GM19099 (cell line): ENCODE measurements around the gene EXT2.

Experiments
- POLR2A ChIP-seq: IDR thresholded peaks from 3 replicates; pipeline ENCODE4 v1.6.1; 2011; ENCODE audit warnings: low read depth; ENCODE audit not compliant: insufficient read length; ENCODE audit errors: extremely low read depth

EXT2 gene

DNA sequence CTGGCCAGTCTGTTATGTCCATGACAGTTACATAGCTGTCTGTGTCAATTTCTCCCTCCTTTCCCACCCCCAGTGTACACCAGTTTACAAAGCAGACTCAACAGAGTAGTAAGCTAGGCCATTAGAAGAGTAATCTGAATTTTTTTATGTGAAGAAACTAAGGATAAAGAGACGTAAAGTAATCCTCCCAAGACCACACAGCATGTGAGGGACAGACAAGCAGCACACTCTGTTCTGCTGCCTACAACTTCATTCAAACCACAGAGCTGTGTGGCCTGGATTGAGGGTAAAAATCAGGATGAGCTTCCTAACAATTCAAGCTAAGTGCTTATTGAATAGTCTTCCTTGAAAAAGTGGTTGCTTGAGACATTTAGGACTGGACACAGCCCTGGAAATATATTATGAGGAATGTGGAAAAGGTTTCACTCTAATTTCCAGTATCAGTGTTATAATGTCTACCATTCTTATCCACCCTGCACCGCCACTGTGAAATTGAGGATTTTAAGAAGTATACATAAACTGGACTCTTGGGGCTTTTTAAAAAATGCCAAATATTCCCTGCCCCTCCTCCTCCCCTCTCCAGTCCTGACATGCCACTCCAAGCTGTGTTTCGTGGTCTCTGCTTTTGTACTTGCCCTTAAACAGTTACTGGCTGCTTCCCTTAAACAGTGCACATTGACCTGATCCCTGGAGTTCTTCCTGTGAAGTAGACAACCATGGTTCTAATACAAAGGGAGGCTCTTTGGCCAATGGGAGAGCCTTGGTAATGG is 40.9 kb downstream of the EXT2 start:
- TF ChIP-seq POLR2A = no peak

DNA sequence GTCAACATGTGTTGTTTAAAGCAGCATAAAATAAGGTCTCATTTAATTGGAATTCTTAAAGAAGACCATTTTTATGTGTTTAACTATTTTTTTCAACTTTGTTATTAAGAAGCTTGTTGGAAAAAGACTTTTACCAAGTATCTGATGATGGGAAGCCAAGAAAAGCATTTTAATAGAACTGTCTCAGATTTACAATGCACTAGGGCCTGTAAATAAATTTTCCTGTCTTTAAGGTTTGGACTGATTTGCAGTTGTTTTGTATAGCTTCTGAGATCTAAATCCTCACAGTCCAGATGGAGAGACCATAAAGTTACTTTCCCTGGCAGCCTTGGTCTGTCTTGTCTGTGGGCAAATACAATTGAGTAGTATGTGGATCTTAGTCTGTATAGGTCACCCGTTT is 41.6 kb downstream of the EXT2 start:
- no peak for TF ChIP-seq POLR2A

DNA sequence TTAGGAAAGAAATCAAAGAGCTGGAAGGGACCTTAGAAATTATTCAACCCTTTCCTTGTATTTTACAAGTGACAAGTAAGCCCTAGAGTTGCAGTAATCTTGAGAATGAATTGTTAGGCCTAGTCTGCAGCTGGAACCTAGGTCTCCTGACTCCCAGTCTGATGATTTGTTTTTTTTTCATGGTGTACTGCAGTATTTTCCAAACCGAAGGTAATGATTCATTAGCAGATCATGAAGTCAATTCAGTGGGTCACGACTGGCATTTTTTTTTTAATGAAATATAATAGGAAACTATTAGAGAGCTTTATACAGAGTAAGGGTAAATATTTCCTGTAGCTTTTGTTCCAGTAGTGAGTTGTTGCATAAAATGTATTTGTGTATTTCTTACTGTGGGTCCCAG is 42.8 kb downstream of the EXT2 start:
- TF ChIP-seq POLR2A = no peak

GRCh38 chr11:44138980-44139379 is 43.5 kb downstream of the EXT2 start:
- no peak for TF ChIP-seq POLR2A

DNA sequence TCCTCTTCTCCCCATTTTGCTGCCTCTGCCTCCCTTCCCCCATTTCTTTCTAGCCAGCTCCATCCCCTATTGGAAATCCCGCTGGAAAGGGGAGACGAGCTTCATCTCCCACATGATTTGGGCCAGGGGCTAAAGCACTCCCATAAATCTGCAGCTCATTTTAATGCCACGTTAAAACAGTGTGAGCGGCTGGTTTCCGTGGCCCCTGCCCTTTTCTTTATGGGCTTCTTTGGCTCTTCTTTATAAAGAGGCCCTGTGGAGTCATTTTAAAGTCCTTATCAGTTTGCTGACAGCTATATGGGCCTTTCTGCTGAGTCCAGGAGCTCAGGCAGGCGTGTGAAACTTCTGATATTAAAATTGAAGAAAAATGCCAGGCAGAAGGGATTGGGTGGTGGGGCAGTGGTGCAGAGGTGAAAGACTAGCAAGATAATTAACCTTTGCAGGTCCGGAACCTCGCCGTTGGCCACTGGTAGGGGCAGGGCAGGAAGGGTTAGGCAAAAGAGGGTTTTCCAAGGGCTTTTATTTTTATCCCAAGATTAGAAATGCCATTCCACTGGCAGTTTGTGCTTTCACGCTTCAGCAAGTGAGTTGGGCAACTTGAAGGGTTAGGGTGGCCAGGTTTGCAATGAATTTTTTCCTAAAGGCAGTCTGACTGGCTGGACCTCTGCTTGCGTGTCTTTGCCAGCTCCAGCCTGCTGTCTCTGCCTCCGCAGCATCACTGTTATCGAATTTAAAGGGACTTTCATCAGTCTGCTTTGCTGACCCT is 44.3 kb downstream of the EXT2 start:
- TF ChIP-seq POLR2A = no peak

DNA sequence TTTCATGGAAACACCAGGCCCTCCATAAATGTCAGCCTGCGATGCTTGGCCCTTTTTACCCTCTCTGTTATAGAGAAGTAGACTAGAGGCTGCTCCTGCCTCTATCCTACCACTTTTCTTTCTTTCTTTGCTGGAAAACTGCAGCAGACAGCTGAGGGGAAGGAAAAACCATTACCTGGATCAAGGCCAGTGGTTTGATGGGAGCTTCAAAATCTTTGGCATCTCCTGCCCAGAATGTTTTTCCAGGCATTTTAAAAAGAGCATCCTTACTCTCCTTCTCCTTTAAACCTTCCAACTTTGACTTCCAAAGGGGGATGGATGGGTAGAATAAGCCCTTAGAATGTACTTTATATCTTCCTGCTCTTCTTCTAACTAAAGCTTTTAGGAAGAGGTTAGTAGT is 44.9 kb downstream of the EXT2 start:
- no peak for TF ChIP-seq POLR2A

DNA sequence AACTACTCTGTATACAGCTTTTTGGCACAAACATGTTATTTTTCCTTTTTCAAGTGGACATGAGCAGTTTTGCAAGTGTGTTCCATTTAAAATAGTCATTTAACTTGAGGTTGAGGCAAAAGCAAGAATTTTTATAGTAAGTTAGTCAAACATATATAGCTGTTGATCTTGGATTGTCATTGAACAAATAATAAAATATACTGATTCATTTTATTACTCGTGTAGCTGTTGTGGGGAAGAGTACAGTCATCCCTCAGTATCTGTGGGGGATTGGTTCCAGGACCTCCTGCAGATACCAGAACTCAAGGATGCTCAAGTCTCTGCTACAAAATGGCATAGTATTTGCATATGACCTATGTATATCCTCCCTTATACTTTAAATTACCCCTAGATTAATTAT is 45.3 kb downstream of the EXT2 start:
- TF ChIP-seq POLR2A = no peak

- no peak for TF ChIP-seq POLR2A
These were observed 48.8 kb downstream of the EXT2 start for GRCh38 chr11:44143987-44144909.

DNA sequence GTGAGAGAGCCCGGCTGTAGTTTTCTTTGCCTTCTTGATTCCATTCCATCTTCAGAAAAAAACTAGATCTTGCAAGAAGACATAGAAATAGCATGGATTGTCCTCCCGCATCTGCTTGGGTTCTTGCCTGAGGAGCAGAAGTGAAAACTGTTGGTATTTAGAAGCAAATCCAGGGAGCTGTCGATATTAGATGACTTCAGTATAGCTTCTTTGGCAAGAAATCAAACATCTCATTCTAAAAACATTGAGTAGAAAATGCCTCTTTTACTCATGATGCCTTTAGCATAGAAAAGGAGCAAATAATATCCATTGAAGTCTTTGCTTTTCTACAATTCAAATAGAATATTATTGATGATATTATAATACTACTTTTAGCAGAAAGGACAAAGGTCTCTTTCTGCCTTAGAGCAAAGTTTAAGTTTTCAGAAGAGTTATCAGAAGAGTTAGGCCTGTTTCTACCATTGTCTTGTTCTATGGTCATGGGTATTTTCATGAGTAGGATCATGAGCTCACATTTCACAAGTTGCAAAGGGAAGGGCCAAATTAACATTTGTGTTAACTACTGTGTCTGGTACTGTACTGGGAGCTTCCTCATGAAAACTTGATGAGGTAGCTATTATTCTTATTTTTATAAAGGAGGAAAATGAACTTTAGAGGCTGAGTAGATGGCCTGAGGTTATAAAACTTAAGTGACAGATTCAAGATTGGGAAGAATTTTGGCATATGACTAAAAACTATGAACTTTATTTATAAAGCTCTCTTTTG is 49.7 kb downstream of the EXT2 start:
- TF ChIP-seq POLR2A = no peak

DNA sequence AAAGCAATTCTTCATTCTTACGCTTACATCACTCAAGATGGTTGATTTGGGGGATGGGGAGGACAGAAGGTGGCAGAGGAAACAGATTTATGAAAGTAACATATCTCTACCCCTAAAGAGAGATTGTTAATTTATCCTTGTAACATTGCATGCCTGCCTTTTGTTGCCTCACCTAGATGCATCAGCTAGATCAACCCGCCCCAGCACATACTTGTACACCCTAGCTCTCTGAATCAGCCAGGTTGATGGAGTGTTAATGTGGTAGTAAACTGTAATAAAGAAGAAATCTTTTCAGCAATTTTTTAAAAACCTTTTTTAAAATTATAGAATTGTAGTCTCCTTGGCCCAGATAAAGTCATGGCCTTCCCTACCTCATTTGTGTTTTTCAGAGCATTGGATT is 51.5 kb downstream of the EXT2 start:
- no peak for TF ChIP-seq POLR2A

- no peak for TF ChIP-seq POLR2A
These were observed 52.3 kb downstream of the EXT2 start for GRCh38 chr11:44147751-44148150.

GRCh38 chr11:44149651-44150050 is 54.2 kb downstream of the EXT2 start:
- no peak for TF ChIP-seq POLR2A

- TF ChIP-seq POLR2A = no peak
These were observed 54.9 kb downstream of the EXT2 start for GRCh38 chr11:44150401-44150800.

GRCh38 chr11:44157019-44157418 is 61.5 kb downstream of the EXT2 start:
- TF ChIP-seq POLR2A = no peak
